ENCODE measurements around the gene FCF1. TPM values are rescaled to one million over a fixed set of nuclear protein-coding genes. Genes with fewer than 3 reads are reported as not detected.
A peak's percentile ranks its signal among the peaks of the same experiment; 100 is the strongest.

FCF1 gene
- total RNA-seq, 1 experiment from 2014 or later: 61.5 TPM

GRCh38 chr14:74762917-74763802, 50.2 kb downstream of the FCF1 start, which contains the start of gene YLPM1:
Gene YLPM1, plus strand, starts transcription at chr14:74763316. Its CDS starts 174 bp downstream, at chr14:74763490.
- POLR2A ChIA-PET: interaction anchor here (0.6 to 3.4 kb wide), 44 partner anchors 9 to 1989 kb away, joined by 3 to 31 read pairs (median 4); partner anchors contain the start of genes AREL1, FCF1, LTBP2 and NPC2
- intact Hi-C loops (cut with micrococcal nuclease): loop anchor here (5.0 kb wide), 1 partner anchor 146 kb away; no protein-coding TSS in a partner anchor
- no TSS peak for BruUV-seq (replicated peaks)

GRCh38 chr14:74763803-74764531, 51.0 kb downstream of the FCF1 start:
- H3K27ac Mint-ChIP-seq (ENCODE audit: low read depth, unreplicated experiment): peak overlapping the region; percentile 98
- DNase-seq (ENCODE audit: unreplicated experiment): peak; percentile 43
- no peaks in the 10 kb centered on the region for H3K9me3 Mint-ChIP-seq (ENCODE audit: unreplicated experiment)
- intact Hi-C loops (cut with micrococcal nuclease): loop anchor here (5.0 kb wide), 1 partner anchor 147 kb away; no protein-coding TSS in a partner anchor
- TSS peak; percentile 35 for BruUV-seq (replicated peaks)
- POLR2A ChIA-PET: interaction anchor here (0.6 to 3.4 kb wide), 30 partner anchors 10 to 978 kb away, joined by 3 to 31 read pairs (median 4); partner anchors contain the start of genes AREL1, FCF1, ISCA2 and LTBP2
- peak overlapping the region; percentile 98 for H3K4me3 Mint-ChIP-seq (ENCODE audit: unreplicated experiment)
- TF ChIP-seq CTCF (IDR thresholded peaks at IDR 0.05; ENCODE audit: unreplicated experiment): no peak
- H3K27me3 Mint-ChIP-seq (ENCODE audit: insufficient read depth, unreplicated experiment): no peaks in the 10 kb centered on the region
- H3K36me3 Mint-ChIP-seq (ENCODE audit: insufficient read depth, unreplicated experiment): peaks cover 24% of the 10 kb centered on the region
- peaks cover 34% of the 10 kb centered on the region for H3K4me1 Mint-ChIP-seq (ENCODE audit: insufficient read depth, unreplicated experiment)
- CTCF ChIA-PET: interaction anchor here (0.6 to 2.2 kb wide), 15 partner anchors 10 to 357 kb away, joined by 3 to 6 read pairs (median 3); no protein-coding TSS in a partner anchor

More at GRCh38 chr14:74762917-74763802, 50.2 kb downstream of the FCF1 start, which contains the start of gene YLPM1:
- Mint-ChIP-seq H3K9me3 (ENCODE audit: unreplicated experiment) (no peaks in the 10 kb centered on the region), H3K4me1 (ENCODE audit: insufficient read depth, unreplicated experiment) (peaks cover 28% of the 10 kb centered on the region), H3K36me3 (ENCODE audit: insufficient read depth, unreplicated experiment) (peaks cover 24% of the 10 kb centered on the region), H3K27ac (ENCODE audit: low read depth, unreplicated experiment) (peak within 1 kb of the TSS; percentile 98), H3K4me3 (ENCODE audit: unreplicated experiment) (peak within 1 kb of the TSS; percentile 98), H3K27me3 (ENCODE audit: insufficient read depth, unreplicated experiment) (no peaks in the 10 kb centered on the region)
- CTCF ChIA-PET: interaction anchor here (0.6 to 2.2 kb wide), 24 partner anchors 8 to 377 kb away, joined by 3 to 6 read pairs (median 4); no protein-coding TSS in a partner anchor
- peak; percentile 19 for TF ChIP-seq CTCF (IDR thresholded peaks at IDR 0.05; ENCODE audit: unreplicated experiment)
- peak; percentile 96 for DNase-seq (ENCODE audit: unreplicated experiment)

- Mint-ChIP-seq H3K36me3 (ENCODE audit: insufficient read depth, unreplicated experiment) (peaks cover 24% of the 10 kb centered on the region), H3K27me3 (ENCODE audit: insufficient read depth, unreplicated experiment) (no peaks in the 10 kb centered on the region), H3K4me3 (ENCODE audit: unreplicated experiment) (peak overlapping the region; percentile 98), H3K9me3 (ENCODE audit: unreplicated experiment) (no peaks in the 10 kb centered on the region), H3K27ac (ENCODE audit: low read depth, unreplicated experiment) (peak overlapping the region; percentile 98), H3K4me1 (ENCODE audit: insufficient read depth, unreplicated experiment) (peaks cover 37% of the 10 kb centered on the region)
- TF ChIP-seq CTCF (IDR thresholded peaks at IDR 0.05; ENCODE audit: unreplicated experiment): no peak
- BruUV-seq (replicated peaks): no TSS peak
- no peak for DNase-seq (ENCODE audit: unreplicated experiment)
- intact Hi-C loops (cut with micrococcal nuclease): no loop called here
- ChIA-PET POLR2A (interaction anchor here (0.6 kb wide), 1 partner anchor 1786 kb away, joined by 3 read pairs; no protein-coding TSS in a partner anchor), CTCF (no interaction called here)
Measured at GRCh38 chr14:74765721-74766120, 52.8 kb downstream of the FCF1 start.
